ENCODE data around the gene SEL1L3.

The SEL1L3 gene

GRCh38 chr4:25801594-25801993 is 61.2 kb downstream of the SEL1L3 start:
- ATAC-seq (ENCODE audit: insufficient read depth, low read depth) = no peak
- Histone ChIP-seq H2AFZ (ENCODE audit: low read depth, low read length) (no peak overlapping the region), H4K20me1 (ENCODE audit: insufficient read depth, low read length) (no peaks in the 10 kb centered on the region), H3K27me3 (ENCODE audit: insufficient read depth, low read length, poor library complexity) (no peaks in the 10 kb centered on the region), H3K9ac (ENCODE audit: low read depth, low read length) (no peak overlapping the region), H3K36me3 (ENCODE audit: insufficient read depth, low read length) (no peaks in the 10 kb centered on the region), H3K4me1 (ENCODE audit: insufficient read depth, low read length) (no peaks in the 10 kb centered on the region), H3K4me2 (ENCODE audit: insufficient read depth, low read length) (no peak overlapping the region), H3K79me2 (ENCODE audit: insufficient read depth, low read length) (no peaks in the 10 kb centered on the region), H3K4me3 (ENCODE audit: low read depth in 1 of 2, low read length in 2 of 2) (no peak overlapping the region), H3K9me3 (ENCODE audit: insufficient read depth, low read length, severe bottlenecking) (no peaks in the 10 kb centered on the region), H3K27ac (ENCODE audit: low read length) (no peak overlapping the region)
- DNase-seq = no peak
- TF ChIP-seq CTCF (IDR thresholded peaks at IDR 0.05; ENCODE audit: borderline replicate concordance, extremely low read depth, low read length, poor library complexity, severe bottlenecking) (no peak), EZH2 (IDR thresholded peaks at IDR 0.05; ENCODE audit: borderline replicate concordance, low read depth, low read length, severe bottlenecking) (no peak)

DNA sequence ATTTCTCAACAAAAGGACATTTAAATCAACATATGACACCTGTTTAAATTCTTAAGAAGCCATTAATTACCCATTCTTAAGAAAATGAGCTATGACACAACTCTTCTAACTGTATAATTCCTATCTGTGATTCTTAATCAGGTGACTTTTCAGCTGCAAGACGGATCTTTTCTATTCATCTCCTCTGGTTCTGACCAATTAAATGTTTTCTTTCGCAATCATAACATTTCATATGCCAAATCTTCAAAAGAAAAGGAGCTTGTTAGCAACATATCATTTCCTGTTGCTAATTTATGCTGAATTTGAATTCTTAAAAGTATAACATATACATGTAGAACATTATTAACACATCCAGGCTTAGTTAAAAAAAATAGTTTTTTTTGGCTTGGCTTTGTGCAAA is 62.5 kb downstream of the SEL1L3 start:
- Histone ChIP-seq H3K9me3 (ENCODE audit: insufficient read depth, low read length, severe bottlenecking) (no peaks in the 10 kb centered on the region), H3K36me3 (ENCODE audit: insufficient read depth, low read length) (no peaks in the 10 kb centered on the region), H3K27me3 (ENCODE audit: insufficient read depth, low read length, poor library complexity) (no peaks in the 10 kb centered on the region), H3K27ac (ENCODE audit: low read length) (no peak overlapping the region), H2AFZ (ENCODE audit: low read depth, low read length) (no peak overlapping the region), H3K4me1 (ENCODE audit: insufficient read depth, low read length) (no peaks in the 10 kb centered on the region), H3K9ac (ENCODE audit: low read depth, low read length) (no peak overlapping the region), H4K20me1 (ENCODE audit: insufficient read depth, low read length) (no peaks in the 10 kb centered on the region), H3K4me3 (ENCODE audit: low read depth in 1 of 2, low read length in 2 of 2) (no peak overlapping the region), H3K4me2 (ENCODE audit: insufficient read depth, low read length) (no peak overlapping the region), H3K79me2 (ENCODE audit: insufficient read depth, low read length) (no peaks in the 10 kb centered on the region)
- ATAC-seq (ENCODE audit: insufficient read depth, low read depth) (no peak), DNase-seq (no peak)
- TF ChIP-seq EZH2 (IDR thresholded peaks at IDR 0.05; ENCODE audit: borderline replicate concordance, low read depth, low read length, severe bottlenecking) = no peak
- no peak for TF ChIP-seq CTCF (IDR thresholded peaks at IDR 0.05; ENCODE audit: borderline replicate concordance, extremely low read depth, low read length, poor library complexity, severe bottlenecking)

GRCh38 chr4:25799522-25799921 is 63.3 kb downstream of the SEL1L3 start:
- H3K9me3 ChIP-seq (ENCODE audit: insufficient read depth, low read length, severe bottlenecking) = no peaks in the 10 kb centered on the region
- no peak for TF ChIP-seq EZH2 (IDR thresholded peaks at IDR 0.05; ENCODE audit: borderline replicate concordance, low read depth, low read length, severe bottlenecking)
- no peak for TF ChIP-seq CTCF (IDR thresholded peaks at IDR 0.05; ENCODE audit: borderline replicate concordance, extremely low read depth, low read length, poor library complexity, severe bottlenecking)
- no peak for DNase-seq

DNA sequence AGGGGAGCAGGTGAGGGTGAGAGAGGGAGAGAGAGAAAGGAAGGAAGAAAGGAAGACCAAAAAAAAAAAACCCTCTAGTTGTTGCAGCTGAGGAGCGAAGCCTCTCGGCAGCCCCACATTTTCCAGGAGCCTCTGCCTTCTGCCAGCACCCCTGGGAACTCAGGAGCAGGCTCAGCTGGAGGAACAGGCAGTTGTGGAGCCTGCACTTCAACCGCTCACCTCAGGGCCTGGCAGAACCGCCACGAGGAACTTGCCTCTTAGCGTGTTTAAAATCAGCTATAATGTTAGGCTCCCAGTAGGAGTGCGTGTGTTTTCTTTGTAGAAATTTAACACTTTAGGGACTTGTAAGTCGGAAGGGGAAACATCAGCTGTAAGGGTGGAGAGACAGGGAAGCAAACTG is 65.7 kb downstream of the SEL1L3 start:
- no peaks in the 10 kb centered on the region for H3K9me3 ChIP-seq (ENCODE audit: insufficient read depth, low read length, severe bottlenecking)
- H3K27ac ChIP-seq (ENCODE audit: low read length) = no peak overlapping the region
- DNase-seq (no peak), ATAC-seq (ENCODE audit: insufficient read depth, low read depth) (no peak)
- H3K36me3 ChIP-seq (ENCODE audit: insufficient read depth, low read length) = no peaks in the 10 kb centered on the region
- H3K27me3 ChIP-seq (ENCODE audit: insufficient read depth, low read length, poor library complexity) = no peaks in the 10 kb centered on the region
- no peak overlapping the region for H3K9ac ChIP-seq (ENCODE audit: low read depth, low read length)
- TF ChIP-seq CTCF (IDR thresholded peaks at IDR 0.05; ENCODE audit: borderline replicate concordance, extremely low read depth, low read length, poor library complexity, severe bottlenecking) = no peak
- no peak overlapping the region for H3K4me2 ChIP-seq (ENCODE audit: insufficient read depth, low read length)
- no peak overlapping the region for H2AFZ ChIP-seq (ENCODE audit: low read depth, low read length)
- H3K4me1 ChIP-seq (ENCODE audit: insufficient read depth, low read length) = no peaks in the 10 kb centered on the region
- no peaks in the 10 kb centered on the region for H4K20me1 ChIP-seq (ENCODE audit: insufficient read depth, low read length)
- no peaks in the 10 kb centered on the region for H3K79me2 ChIP-seq (ENCODE audit: insufficient read depth, low read length)
- no peak overlapping the region for H3K4me3 ChIP-seq (ENCODE audit: low read depth in 1 of 2, low read length in 2 of 2)

More at GRCh38 chr4:25799522-25799921, 63.3 kb downstream of the SEL1L3 start:
- H2AFZ ChIP-seq (ENCODE audit: low read depth, low read length) = no peak overlapping the region
- H3K36me3 ChIP-seq (ENCODE audit: insufficient read depth, low read length) = no peaks in the 10 kb centered on the region
- H3K9ac ChIP-seq (ENCODE audit: low read depth, low read length) = no peak overlapping the region
- H4K20me1 ChIP-seq (ENCODE audit: insufficient read depth, low read length) = no peaks in the 10 kb centered on the region
- no peak for ATAC-seq (ENCODE audit: insufficient read depth, low read depth)
- H3K4me1 ChIP-seq (ENCODE audit: insufficient read depth, low read length) = no peaks in the 10 kb centered on the region
- H3K27me3 ChIP-seq (ENCODE audit: insufficient read depth, low read length, poor library complexity) = no peaks in the 10 kb centered on the region
- H3K4me2 ChIP-seq (ENCODE audit: insufficient read depth, low read length) = no peak overlapping the region
- H3K27ac ChIP-seq (ENCODE audit: low read length) = no peak overlapping the region
- no peak overlapping the region for H3K4me3 ChIP-seq (ENCODE audit: low read depth in 1 of 2, low read length in 2 of 2)
- H3K79me2 ChIP-seq (ENCODE audit: insufficient read depth, low read length) = no peaks in the 10 kb centered on the region
